Measurements from ENCODE around the gene LIN37.

GRCh38 chr19:35775298-35776101 is 27.1 kb downstream of the LIN37 start, which contains the start of gene ARHGAP33:
- TF ChIP-seq CTCF (IDR thresholded peaks at IDR 0.05; ENCODE audit: low read length) (no peak), EZH2 (IDR thresholded peaks at IDR 0.05; ENCODE audit: borderline replicate concordance, low read length) (no peak)
